KOPT-K1 (cell line): Measurements from ENCODE around the gene TACR2.

Experiments
- H3K27ac ChIP-seq: fragments of 200-600 bp; sonication (generic); 2 replicates; pipeline ENCODE4 v1.5.1; 2016; ENCODE audit warnings: antibody characterized with exemption, mild to moderate bottlenecking, low read depth, low read length; ENCODE audit not compliant: poor library complexity, severe bottlenecking
- H3K36me3 ChIP-seq: fragments of 200-600 bp; sonication (generic); 2 replicates; pipeline ENCODE4 v1.5.1; 2017; ENCODE audit warnings: antibody characterized with exemption, mild to moderate bottlenecking, low read length, moderate library complexity; ENCODE audit not compliant: insufficient read depth
- H3K9me3 ChIP-seq: fragments of 200-600 bp; sonication (generic); 2 replicates; pipeline ENCODE4 v1.5.1; 2017; ENCODE audit warnings: antibody characterized with exemption, low read length, mild to moderate bottlenecking; ENCODE audit not compliant: insufficient read depth, poor library complexity, severe bottlenecking

TACR2 gene

GRCh38 chr10:69437321-69438259 lies 20.9 kb upstream of the TACR2 start:
- no peaks in the 10 kb centered on the region for H3K9me3 ChIP-seq
- no peaks in the 10 kb centered on the region for H3K36me3 ChIP-seq
- H3K27ac ChIP-seq = no peak overlapping the region

- H3K9me3 ChIP-seq = no peaks in the 10 kb centered on the region
- H3K27ac ChIP-seq = no peak overlapping the region
- H3K36me3 ChIP-seq = no peaks in the 10 kb centered on the region
Observed at GRCh38 chr10:69435966-69436520, 19.3 kb upstream of the TACR2 start.

- Histone ChIP-seq H3K36me3 (no peaks in the 10 kb centered on the region), H3K27ac (no peak overlapping the region), H3K9me3 (no peaks in the 10 kb centered on the region)
Observed at GRCh38 chr10:69434926-69435325, 18.2 kb upstream of the TACR2 start.

GRCh38 chr10:69434169-69434568 lies 17.5 kb upstream of the TACR2 start:
- no peaks in the 10 kb centered on the region for H3K9me3 ChIP-seq
- H3K36me3 ChIP-seq = no peaks in the 10 kb centered on the region
- H3K27ac ChIP-seq = no peak overlapping the region

GRCh38 chr10:69428165-69428564 lies 11.4 kb upstream of the TACR2 start:
- Histone ChIP-seq H3K27ac (no peak overlapping the region), H3K36me3 (no peaks in the 10 kb centered on the region), H3K9me3 (no peaks in the 10 kb centered on the region)

- no peaks in the 10 kb centered on the region for H3K9me3 ChIP-seq
- no peak overlapping the region for H3K27ac ChIP-seq
- H3K36me3 ChIP-seq = no peaks in the 10 kb centered on the region
Observed at GRCh38 chr10:69426376-69426727, 9.6 kb upstream of the TACR2 start.

- no peak overlapping the region for H3K27ac ChIP-seq
- no peaks in the 10 kb centered on the region for H3K36me3 ChIP-seq
- H3K9me3 ChIP-seq = no peaks in the 10 kb centered on the region
Observed at GRCh38 chr10:69425511-69426298, 9.0 kb upstream of the TACR2 start.

- H3K27ac ChIP-seq = no peak overlapping the region
- H3K36me3 ChIP-seq = no peaks in the 10 kb centered on the region
- no peaks in the 10 kb centered on the region for H3K9me3 ChIP-seq
Observed at GRCh38 chr10:69425041-69425440, 8.3 kb upstream of the TACR2 start.

- Histone ChIP-seq H3K27ac (no peak overlapping the region), H3K36me3 (no peaks in the 10 kb centered on the region), H3K9me3 (no peaks in the 10 kb centered on the region)
Observed at GRCh38 chr10:69422676-69423075, 6.0 kb upstream of the TACR2 start.

- Histone ChIP-seq H3K36me3 (no peaks in the 10 kb centered on the region), H3K9me3 (no peaks in the 10 kb centered on the region), H3K27ac (no peak overlapping the region)
Observed at GRCh38 chr10:69421611-69422308, 5.0 kb upstream of the TACR2 start.

- H3K36me3 ChIP-seq = no peaks in the 10 kb centered on the region
- H3K9me3 ChIP-seq = no peaks in the 10 kb centered on the region
- H3K27ac ChIP-seq = no peak overlapping the region
Observed at GRCh38 chr10:69419744-69420126, 3.0 kb upstream of the TACR2 start.

GRCh38 chr10:69419096-69419743 lies 2.5 kb upstream of the TACR2 start:
- Histone ChIP-seq H3K9me3 (no peaks in the 10 kb centered on the region), H3K36me3 (no peaks in the 10 kb centered on the region), H3K27ac (no peak overlapping the region)

- Histone ChIP-seq H3K27ac (no peak overlapping the region), H3K36me3 (no peaks in the 10 kb centered on the region), H3K9me3 (no peaks in the 10 kb centered on the region)
Observed at GRCh38 chr10:69418052-69418752, 1.5 kb upstream of the TACR2 start.

- no peak overlapping the region for H3K27ac ChIP-seq
- H3K36me3 ChIP-seq = no peaks in the 10 kb centered on the region
- H3K9me3 ChIP-seq = no peaks in the 10 kb centered on the region
Observed at GRCh38 chr10:69417542-69417941, 824 bp upstream of the TACR2 start.
